ENCODE results near the gene TMEM259.

- no peak for TF ChIP-seq GATA2 (IDR thresholded peaks at IDR 0.05; ENCODE audit: low read depth, low read length)
- no peak for TF ChIP-seq GATA3 (IDR thresholded peaks at IDR 0.05; ENCODE audit: low read depth, low read length)
These were observed 14.1 kb downstream of the TMEM259 start for GRCh38 chr19:1006711-1007398.
